GM13977 (cell line): ENCODE results near the gene ANKDD1A.

Experiments
- DNase-seq: peaks from one replicate; pipeline ENCODE4 v3.0.0; 2012; ENCODE audit warnings: low spot score
- in situ Hi-C: fragments of 300-500 bp; cut with MboI; formaldehyde crosslinking; loops from one replicate; pipeline ENCODE4 v1.12.0; 2022; ENCODE audit warnings: low sequenced_read_pairs, low pct_unique_long_range_greater_than_20kb, mixed read lengths, inconsistent platforms; ENCODE audit not compliant: unreplicated experiment
- TF ChIP-seq, protein P1 (sequence below): IDR thresholded peaks from 2 replicates; pipeline ENCODE4 v1.5.1; 2012; ENCODE audit warnings: mild to moderate bottlenecking, control low read depth; ENCODE audit not compliant: insufficient read depth; ENCODE audit errors: extremely low read depth, missing control alignments

Gene ANKDD1A

DNA sequence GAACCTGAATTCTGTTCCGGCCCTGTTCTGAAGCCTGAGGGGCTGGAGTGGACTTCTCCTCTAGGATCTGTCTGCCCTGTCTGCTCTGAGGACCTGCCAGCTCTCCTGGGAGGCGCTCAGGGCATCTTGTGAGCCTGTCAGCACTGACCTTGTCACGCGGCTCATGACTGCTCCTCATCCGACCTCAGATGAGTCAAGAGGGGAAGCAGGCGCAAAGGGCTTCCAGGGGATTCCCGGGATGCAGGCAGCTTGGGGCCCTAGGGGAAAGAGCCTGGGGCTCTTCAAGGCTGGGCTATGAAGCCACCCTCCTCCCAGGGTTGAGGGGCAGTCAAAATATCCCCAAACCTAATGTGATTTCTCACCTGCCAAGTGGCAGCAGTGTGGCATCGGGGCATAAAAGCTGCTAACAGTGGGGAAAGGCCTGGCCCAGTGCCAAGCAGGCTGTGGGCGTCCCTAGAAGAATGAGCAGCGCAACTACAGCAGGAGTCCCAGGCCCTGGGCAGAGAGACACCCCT, 27.6 kb upstream of the ANKDD1A start:
- DNase-seq: peak; percentile 65
- in situ Hi-C loops: no loop called here
- TF ChIP-seq, protein P1, sequence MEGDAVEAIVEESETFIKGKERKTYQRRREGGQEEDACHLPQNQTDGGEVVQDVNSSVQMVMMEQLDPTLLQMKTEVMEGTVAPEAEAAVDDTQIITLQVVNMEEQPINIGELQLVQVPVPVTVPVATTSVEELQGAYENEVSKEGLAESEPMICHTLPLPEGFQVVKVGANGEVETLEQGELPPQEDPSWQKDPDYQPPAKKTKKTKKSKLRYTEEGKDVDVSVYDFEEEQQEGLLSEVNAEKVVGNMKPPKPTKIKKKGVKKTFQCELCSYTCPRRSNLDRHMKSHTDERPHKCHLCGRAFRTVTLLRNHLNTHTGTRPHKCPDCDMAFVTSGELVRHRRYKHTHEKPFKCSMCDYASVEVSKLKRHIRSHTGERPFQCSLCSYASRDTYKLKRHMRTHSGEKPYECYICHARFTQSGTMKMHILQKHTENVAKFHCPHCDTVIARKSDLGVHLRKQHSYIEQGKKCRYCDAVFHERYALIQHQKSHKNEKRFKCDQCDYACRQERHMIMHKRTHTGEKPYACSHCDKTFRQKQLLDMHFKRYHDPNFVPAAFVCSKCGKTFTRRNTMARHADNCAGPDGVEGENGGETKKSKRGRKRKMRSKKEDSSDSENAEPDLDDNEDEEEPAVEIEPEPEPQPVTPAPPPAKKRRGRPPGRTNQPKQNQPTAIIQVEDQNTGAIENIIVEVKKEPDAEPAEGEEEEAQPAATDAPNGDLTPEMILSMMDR: no peak

DNA sequence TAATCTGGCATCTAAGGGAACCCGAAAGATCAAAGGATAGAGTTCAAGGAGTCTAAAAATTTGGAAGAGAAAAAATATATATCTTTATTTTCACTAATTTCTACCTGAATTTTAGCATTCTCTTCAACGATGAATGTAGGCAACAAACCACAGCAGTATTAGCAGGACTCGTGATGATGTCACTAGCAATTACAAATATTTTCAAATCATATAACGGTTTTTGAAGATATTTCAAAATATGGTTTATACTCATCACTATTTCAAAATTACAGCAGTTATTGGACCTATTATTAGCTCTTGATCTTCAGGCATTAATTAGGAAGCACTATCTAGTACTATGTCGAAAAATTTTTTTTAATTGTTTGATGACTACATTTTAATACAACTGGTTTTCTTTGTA, 27.0 kb upstream of the ANKDD1A start:
- no peak for DNase-seq
- TF ChIP-seq, protein P1: no peak
- in situ Hi-C loops: no loop called here

DNA sequence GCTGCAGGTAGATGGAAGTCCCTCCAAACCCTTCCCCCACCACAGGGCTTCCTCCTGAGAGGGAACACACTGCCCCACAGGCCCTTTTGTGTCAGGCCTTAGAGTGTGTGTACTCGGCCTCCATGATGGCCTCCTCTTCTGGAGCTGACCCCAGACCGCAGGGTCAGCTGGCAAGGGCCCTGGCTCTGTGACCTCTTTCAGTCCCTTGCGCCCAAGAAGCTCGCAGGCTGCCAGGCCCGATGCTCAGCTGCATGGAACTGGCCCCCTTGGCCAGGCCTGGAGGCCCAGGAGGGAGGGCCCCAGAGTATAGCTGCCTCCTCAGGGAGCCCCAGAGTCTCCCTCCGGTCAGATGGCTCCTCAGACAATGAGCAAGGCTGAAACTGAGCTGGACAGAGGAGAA, 23.4 kb upstream of the ANKDD1A start:
- in situ Hi-C loops: no loop called here
- DNase-seq: no peak
- TF ChIP-seq, protein P1: no peak

DNA sequence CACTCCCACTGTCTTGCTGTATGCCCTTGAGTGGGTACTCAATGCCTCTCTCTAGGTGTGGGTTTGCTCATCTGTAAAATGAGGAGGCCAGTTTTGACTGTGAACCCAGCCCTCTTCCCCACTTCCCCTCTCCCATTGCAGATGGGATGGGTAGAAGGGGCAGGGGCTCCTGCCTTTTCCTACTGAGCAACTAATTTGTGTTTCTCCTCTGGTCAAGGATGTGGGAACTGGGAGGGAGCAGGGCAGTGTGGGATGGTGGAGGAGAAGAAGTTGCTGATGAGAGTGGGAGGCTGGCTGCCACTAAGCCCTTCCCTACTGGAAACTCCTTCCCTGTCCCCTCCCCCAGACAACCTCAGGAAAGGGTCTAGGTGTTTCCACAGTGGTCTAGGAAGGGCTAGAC, 20.1 kb upstream of the ANKDD1A start:
- no peak for DNase-seq
- TF ChIP-seq, protein P1: no peak
- in situ Hi-C loops: loop anchor here (10.0 kb wide), 1 partner anchor 47 kb away; the partner anchor contains the start of gene PLEKHO2

DNA sequence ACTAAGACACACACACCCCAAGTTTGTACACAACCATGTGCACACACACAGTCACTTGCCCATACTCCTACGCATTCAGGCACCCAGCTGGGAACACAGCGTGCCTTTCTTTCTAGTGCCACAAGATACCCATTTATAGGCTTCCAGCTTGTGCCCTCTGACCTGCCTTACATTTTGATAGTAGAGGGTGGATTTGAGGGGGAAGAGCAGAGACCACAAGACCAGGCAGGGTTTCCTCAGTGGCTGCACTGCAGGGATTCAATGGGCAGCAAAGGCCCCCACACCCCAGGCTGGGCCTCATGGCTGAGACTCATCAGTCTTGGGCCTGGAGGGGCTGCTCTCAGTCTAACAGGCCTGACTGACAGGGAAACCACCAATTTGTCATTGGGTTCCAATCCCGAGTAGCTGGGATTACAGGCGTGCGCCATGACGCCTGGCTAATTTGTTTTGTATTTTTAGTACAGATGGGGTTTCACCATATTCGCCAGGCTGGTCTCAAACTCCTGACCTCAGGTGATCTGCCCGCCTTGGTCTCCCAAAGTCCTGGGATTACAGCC, 18.8 kb upstream of the ANKDD1A start:
- TF ChIP-seq, protein P1: no peak
- no peak for DNase-seq
- in situ Hi-C loops: loop anchor here (10.0 kb wide), 1 partner anchor 48 kb away; the partner anchor contains the start of gene PLEKHO2

DNA sequence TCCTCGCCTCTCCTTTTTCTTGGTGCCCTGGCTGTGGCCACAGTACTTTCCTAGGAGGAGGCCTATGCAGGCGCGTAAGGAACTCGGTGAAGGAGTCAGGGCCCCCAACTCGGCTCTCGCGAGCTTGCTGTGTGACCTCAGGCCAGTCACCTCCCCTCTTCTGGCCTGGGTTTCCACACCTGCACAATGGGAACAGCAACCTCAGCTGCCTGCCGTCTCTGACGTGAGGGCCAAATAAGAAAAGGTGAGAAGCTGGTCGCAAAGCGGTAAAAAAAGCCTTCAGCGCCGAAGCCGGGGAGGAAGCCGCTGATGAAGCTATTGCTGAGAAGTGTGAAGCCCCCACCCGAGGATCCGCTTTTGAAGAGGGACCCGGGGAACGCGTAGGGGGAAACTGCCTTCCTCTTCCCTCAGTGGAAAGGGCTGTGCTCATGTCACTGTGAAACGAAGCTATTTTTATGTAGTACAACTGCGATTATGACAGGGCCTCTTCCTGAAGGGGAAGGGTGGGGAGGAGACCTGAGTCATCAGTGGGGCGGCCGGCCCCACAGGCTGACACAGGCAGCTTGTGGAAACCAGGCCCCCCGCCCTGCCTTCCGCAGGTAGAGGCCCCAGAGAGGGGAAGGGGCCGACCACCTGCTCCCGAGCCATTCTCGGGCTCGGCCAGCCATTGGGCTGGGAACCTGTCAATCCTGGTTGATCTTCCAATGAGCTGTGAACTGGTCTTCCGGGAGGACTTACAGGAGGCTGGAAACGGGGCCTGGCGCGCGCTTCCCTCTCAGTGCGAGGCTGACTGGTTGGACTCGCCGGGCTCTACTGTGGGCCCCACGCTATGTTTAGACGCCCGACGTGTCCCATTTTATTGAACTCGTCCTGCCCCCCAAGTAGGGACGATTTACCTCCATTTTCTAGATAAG, 18.0 kb upstream of the ANKDD1A start:
- peak; percentile 89 for DNase-seq
- in situ Hi-C loops: loop anchor here (10.0 kb wide), 1 partner anchor 49 kb away; the partner anchor contains the start of gene PLEKHO2
- TF ChIP-seq, protein P1: no peak
